A673 (cell line): Measurements from ENCODE around the gene NHS. TPM values are rescaled to one million over a fixed set of nuclear protein-coding genes. Genes with fewer than 3 reads are reported as not detected.

Experiments used
- BruUV-seq: library from RNA; stranded (reverse); fragments of 400-500 nt; replicated peaks from 2 replicates; lab custom pipeline; 2021; lab: Mats Ljungman, UMichigan
- CTCF ChIA-PET: fragments of 300-600 bp; sonication (Branson Sonifier 250); formaldehyde crosslinking; loops from one replicate; lab custom pipeline; 2022; ENCODE audit warnings: antibody characterized with exemption; lab: Charles Lee
- POLR2A ChIA-PET: fragments of 300-600 bp; sonication (Branson Sonifier 250); formaldehyde crosslinking; loops from one replicate; lab custom pipeline; 2022; ENCODE audit warnings: antibody characterized with exemption; ENCODE audit not compliant: low non-redundant PET; lab: Charles Lee
- DNase-seq: peaks from one replicate; pipeline ENCODE4 v3.0.0-alpha.2; 2015; ENCODE audit warnings: low spot score
- H3K27ac ChIP-seq: fragments of 200-600 bp; sonication (generic); 2 replicates; pipeline ENCODE4 v1.5.1; 2016; ENCODE audit warnings: mixed run types, low read depth, mild to moderate bottlenecking, mixed read lengths, antibody characterized with exemption, low read length; ENCODE audit not compliant: poor library complexity, severe bottlenecking
- H3K27me3 ChIP-seq: fragments of 200-600 bp; sonication (generic); replicated peaks from 2 replicates; pipeline ENCODE4 v1.6.1; 2017; ENCODE audit warnings: mixed run types, low read depth, mild to moderate bottlenecking, mixed read lengths, antibody characterized with exemption, low read length; ENCODE audit not compliant: insufficient read depth, poor library complexity
- H3K36me3 ChIP-seq: fragments of 200-600 bp; sonication (generic); 2 replicates; pipeline ENCODE4 v1.6.1; 2016; ENCODE audit warnings: mixed run types, mild to moderate bottlenecking, mixed read lengths, antibody characterized with exemption, low read length; ENCODE audit not compliant: insufficient read depth, poor library complexity, severe bottlenecking
- H3K4me1 ChIP-seq: fragments of 200-600 bp; sonication (generic); 2 replicates; pipeline ENCODE4 v1.6.1; 2017; ENCODE audit warnings: mixed run types, mild to moderate bottlenecking, mixed read lengths, antibody characterized with exemption, low read length; ENCODE audit not compliant: insufficient read depth, poor library complexity, severe bottlenecking
- H3K4me3 ChIP-seq: fragments of 200-600 bp; sonication (generic); 2 replicates; pipeline ENCODE4 v1.5.1; 2016; ENCODE audit warnings: low read depth, mixed run types, mild to moderate bottlenecking, mixed read lengths, low read length; ENCODE audit not compliant: poor library complexity, severe bottlenecking
- H3K9me3 ChIP-seq: fragments of 200-600 bp; sonication (generic); 2 replicates; pipeline ENCODE4 v1.6.1; 2016; ENCODE audit warnings: mixed run types, low read depth, mild to moderate bottlenecking, mixed read lengths, antibody characterized with exemption, low read length; ENCODE audit not compliant: poor library complexity, severe bottlenecking
- CTCF ChIP-seq: fragments of 300-800, 200-600 bp; sonication (generic); conservative IDR thresholded peaks from 2 replicates; pipeline ENCODE4 v1.5.1; 2017; ENCODE audit warnings: low read depth, mild to moderate bottlenecking, antibody characterized with exemption, low read length, moderate library complexity, mixed read lengths
- EZH2 ChIP-seq: fragments of 200-600 bp; sonication (generic); IDR thresholded peaks from 2 replicates; pipeline ENCODE4 v1.6.1; 2017; ENCODE audit warnings: borderline replicate concordance, low read depth, mild to moderate bottlenecking, mixed read lengths, antibody characterized with exemption, low read length; ENCODE audit not compliant: poor library complexity, severe bottlenecking
- intact Hi-C: fragments of 100-400 bp; cut with micrococcal nuclease; formaldehyde crosslinking; loops from one replicate; pipeline ENCODE4 v1.10.0; 2022; ENCODE audit not compliant: unreplicated experiment
- total RNA-seq: library from RNA; stranded (reverse); gene quantifications from 2 replicates; pipeline ENCODE4 v1.2.3, GENCODE V29; 2021

Gene NHS
- total RNA-seq, 1 experiment from 2014 or later, result 0.37 TPM

DNA sequence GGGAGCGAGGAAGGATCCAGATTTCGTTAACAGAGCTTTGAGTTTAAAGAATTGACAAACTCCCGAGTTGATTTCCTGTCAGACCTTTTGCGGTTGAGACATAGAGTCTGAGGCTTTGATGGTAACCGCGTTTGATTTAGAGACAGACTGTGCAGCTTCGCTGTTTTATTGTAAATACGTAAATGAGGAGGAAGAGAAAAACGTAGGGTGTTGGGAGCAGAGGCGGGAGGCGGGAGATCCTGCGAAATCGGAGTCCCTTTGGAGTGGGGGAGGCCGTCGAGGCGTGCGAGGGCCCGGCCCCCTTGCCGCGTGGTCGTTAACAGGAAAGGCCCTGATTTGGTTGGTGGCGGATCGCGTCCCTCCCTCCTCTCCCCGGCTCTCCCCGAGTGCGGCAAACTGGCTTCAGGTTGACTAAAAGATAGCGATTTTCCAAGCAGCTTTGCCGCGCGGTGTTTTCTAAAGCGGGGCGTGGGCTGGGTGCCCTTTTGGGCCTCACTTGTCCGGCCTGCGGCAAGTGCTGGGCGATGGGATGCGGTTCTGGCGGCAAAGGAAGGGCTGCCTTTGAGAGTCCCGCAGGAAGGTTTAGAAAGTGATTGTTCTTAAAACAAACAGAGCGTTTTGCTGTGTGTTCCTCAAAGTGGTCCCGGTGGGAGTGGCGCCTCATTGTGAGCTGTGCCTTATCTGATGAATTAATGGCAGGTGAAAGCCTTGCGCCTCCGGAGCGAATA, 363.1 kb downstream of the NHS start:
- Histone ChIP-seq H3K36me3 (no peaks in the 10 kb centered on the region), H3K9me3 (no peaks in the 10 kb centered on the region), H3K27me3 (no peaks in the 10 kb centered on the region), H3K4me3 (peak overlapping the region; percentile 64), H3K27ac (peak overlapping the region; percentile 77), H3K4me1 (peaks cover 5% of the 10 kb centered on the region)
- intact Hi-C loops, result no loop called here
- CTCF ChIA-PET, result interaction anchor here (0.6 kb wide), 1 partner anchor 183 kb away, joined by 4 read pairs; no protein-coding TSS in a partner anchor
- BruUV-seq, result no TSS peak
- POLR2A ChIA-PET, result interaction anchor here (0.7 kb wide), 1 partner anchor 1582 kb away, joined by 5 read pairs; no protein-coding TSS in a partner anchor
- DNase-seq, result peak; percentile 63
- TF ChIP-seq CTCF (no peak), EZH2 (no peak)

- ChIA-PET CTCF (no interaction called here), POLR2A (interaction anchor here (0.7 kb wide), 1 partner anchor 1583 kb away, joined by 5 read pairs; no protein-coding TSS in a partner anchor)
- no peaks in the 10 kb centered on the region for H3K27me3 ChIP-seq
- no peaks in the 10 kb centered on the region for H3K9me3 ChIP-seq
- intact Hi-C loops, result no loop called here
- no peaks in the 10 kb centered on the region for H3K36me3 ChIP-seq
- peaks cover 5% of the 10 kb centered on the region for H3K4me1 ChIP-seq
- peak overlapping the region; percentile 77 for H3K27ac ChIP-seq
- BruUV-seq, result TSS peak; percentile 42
- no peak for DNase-seq
- H3K4me3 ChIP-seq, result peak overlapping the region; percentile 64
- TF ChIP-seq CTCF (no peak), EZH2 (no peak)
Observed at GRCh38 chrX:17738737-17739535, 363.9 kb downstream of the NHS start.

DNA sequence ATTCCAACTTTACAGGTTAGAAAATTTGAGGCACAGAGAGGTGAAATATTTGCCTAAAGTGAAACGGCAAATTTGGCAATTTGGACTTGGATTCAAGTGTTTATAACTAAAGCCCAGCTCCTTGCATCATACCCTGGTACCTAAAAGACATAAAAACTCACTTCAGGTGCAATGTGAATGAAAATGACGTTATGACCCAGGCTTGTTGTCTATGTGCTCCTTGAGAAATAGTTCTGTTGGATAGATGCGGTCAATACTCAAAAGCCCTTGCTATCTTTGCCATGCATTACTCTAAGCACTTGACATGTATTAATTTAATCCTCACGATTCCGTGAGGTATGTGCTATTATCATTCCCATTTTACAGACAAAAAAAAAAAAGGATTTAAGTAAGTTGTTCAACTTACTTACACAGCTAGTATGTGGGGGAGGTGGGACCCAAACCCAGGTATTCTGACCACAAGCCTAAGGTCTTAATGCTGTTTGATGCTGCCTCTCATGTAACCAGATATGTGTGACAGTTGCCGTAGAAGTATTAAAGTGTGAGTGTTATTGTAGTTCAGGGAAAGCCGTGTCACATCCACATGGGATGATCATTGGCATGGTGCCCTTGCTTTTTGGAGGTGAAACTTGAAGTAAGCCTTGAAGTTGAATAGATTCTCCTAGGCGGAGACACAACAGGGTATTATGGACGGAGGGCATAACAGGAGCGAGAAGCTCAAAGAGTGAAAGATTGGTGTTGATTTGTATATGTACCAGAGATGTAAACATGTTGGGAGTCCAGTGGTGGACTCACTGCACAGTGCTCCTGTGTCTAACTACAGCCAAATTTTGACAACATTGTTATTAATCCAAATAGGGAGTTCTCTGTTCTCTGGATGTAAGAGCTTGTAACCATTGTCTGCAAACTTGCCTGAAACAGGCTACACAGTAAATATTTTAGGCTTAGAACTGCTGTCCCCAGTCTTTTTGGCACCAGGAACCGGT, 365.4 kb downstream of the NHS start:
- peaks cover 5% of the 10 kb centered on the region for H3K4me1 ChIP-seq
- H3K27me3 ChIP-seq, result no peaks in the 10 kb centered on the region
- no peak overlapping the region for H3K4me3 ChIP-seq
- BruUV-seq, result no TSS peak
- CTCF ChIA-PET, result no interaction called here
- DNase-seq, result no peak
- H3K36me3 ChIP-seq, result no peaks in the 10 kb centered on the region
- no peak for TF ChIP-seq CTCF
- TF ChIP-seq EZH2, result no peak
- intact Hi-C loops, result no loop called here
- H3K9me3 ChIP-seq, result no peaks in the 10 kb centered on the region
- POLR2A ChIA-PET, result no interaction called here
- H3K27ac ChIP-seq, result no peak overlapping the region
